ENCODE results near the gene GRID1.

Gene GRID1

GRCh38 chr10:86162696-86163400, 203.7 kb downstream of the GRID1 start:
- no peak for ATAC-seq

DNA sequence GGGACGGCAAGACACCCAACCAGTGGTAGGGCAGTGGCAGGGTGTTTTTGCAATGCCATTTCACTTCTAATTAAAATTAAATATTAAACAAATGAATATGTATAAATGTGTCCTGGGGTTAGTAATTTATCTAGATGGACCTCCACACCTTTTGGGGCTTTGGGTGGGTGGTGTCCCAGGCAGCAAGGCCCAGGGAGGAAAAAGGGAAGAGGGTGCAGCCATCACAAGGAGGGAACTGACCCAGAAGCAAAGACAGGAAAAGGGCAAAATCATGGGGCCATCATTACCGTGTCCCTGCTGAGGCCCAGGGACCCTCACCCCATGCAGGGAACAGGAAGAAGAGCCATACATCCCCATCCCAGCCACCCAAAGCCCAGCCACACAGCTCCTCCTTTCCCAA, 204.6 kb downstream of the GRID1 start:
- ATAC-seq: no peak

DNA sequence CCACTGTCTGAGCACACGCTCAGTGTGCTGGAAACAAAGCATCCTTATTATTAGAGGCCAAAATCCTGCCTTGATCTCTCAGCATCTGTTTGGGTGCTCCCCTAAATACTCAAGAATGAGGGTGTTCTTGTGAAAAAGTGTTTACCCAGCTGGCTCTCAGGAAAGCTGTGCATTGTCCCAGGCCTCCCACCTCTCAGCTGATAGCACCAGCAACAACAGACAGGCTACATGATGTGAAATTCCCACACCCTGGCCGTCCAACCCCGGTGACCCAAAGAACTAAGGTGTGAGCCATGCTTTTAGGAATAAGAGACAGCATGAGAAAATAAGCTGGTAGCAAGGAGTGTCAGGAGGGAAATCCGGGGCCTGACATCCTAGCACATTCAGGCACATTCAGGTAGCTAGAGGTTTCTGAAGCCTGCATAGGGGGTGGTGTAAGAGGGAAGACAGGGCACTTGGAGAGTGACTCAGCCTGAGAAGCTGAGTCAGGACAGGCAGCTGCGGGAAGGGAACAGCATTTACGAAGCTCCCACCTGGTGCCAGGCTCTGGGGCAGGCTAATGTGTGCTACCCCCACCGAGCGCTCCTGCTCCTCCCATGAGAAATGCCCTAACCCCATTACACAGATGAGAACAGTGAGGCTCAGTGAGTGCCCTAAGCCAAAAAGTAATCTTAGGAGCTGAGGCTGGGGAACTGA, 205.6 kb downstream of the GRID1 start:
- no peak for ATAC-seq

DNA sequence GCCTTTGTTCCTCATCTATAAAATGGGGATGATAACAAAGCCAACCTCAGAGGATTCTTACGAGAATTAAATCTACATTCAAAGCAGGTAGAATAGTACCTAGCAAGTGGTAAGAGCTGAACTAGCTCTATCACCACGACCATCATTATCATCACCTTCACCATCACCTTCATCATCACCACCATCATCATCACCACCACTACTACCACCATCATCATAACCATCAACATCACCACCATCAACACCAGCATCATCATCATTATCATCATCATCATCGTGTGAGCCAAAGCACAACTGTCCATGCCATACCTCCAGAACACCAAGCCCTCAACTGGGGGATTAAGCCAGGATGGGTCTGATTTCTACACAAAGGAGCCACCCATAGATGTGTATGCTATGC, 206.8 kb downstream of the GRID1 start:
- no peak for ATAC-seq

GRCh38 chr10:86155054-86155921, 211.3 kb downstream of the GRID1 start:
- ATAC-seq: no peak

DNA sequence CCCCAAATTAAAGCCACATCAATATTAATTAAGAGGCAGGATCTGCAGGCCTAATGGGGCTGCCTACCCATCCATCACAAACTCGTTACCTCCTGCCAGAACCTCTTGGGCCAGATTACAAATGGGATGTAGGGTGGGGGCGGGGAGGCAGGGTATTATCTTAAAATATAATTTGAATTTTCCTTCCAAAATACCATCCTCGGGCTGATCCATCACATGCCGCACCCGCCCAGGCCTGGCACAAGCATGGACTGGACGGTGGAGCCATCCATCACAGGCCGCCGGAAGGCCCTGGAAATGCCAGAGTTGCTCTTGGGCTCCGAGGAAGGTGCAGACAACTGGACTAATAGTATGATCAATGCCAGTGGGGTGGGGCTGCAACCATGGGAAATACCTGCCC, 212.8 kb downstream of the GRID1 start:
- no peak for ATAC-seq

DNA sequence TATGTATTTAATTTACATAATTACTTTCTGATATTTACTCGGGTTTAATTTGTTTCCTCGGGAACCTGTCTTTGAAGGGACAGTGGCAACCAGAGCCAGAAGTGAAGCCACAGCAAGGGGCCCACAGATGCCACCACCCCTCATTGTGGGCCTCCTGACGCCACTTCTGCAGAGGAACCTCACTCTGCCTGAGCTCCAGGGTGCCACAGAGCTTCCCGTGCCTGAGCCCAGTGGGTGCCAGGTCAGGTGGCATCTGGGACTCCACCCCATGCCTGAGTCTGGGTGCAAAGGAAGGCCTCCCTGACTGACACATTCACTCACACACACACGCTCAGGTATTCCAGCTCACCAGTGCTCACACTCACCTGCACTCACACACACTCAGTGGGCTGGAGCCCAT, 213.7 kb downstream of the GRID1 start:
- no peak for ATAC-seq

DNA sequence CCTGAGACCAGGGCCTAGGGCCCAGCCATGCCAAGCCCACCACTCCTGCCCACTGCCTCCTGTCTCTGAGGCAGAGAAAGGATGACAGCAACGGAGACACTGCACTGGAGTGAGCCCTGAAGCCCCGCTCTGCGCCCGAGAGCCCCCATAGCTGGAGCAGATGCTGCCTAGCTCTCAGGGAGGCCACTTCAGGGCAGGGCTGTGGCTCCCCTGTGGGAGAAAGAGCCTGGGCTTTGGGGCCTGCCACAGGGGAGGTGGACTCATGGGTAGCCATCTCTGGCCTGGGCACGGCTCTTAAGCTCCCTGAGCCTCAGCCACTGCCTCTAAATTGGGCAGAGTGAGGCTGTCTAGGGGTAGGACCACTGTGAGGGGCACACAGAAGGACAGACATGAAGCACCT, 214.2 kb downstream of the GRID1 start:
- no peak for ATAC-seq

DNA sequence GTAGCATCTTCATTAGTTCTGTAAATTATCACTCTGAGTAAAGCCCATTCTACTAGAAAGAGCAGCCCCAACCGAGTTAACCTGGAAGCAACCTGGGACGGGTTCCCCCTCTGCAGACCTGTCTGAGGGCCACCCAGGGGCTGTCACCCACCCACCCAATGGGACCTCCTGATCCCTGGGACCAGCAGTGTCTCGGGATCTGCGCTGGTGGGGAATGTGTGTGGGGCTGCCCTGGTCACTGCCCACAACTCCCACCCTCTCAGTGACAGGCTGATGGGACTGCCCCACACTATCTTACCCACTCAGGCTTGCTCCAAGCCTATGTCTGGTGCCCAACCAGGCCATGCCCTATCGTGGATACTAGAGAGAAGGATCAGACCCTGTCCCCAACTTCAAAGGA, 215.0 kb downstream of the GRID1 start:
- no peak for ATAC-seq

DNA sequence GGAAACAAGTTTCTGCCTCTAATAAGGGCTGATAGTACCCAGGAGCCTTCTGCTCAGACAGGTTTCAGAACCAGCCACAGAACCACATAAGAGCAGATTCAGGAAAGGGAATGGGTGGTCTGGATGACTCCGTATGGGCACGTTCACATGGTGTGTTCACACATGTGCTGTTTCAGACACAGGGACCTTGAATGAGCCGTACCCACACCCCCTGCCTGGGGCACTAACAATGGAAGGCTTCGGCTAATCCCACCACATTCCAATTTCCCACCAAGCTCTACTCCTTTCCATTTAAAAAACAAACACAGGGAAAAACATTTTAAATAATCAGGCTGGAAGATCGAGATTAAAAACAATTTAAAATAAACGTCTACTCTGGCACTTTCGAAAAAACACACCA, 217.3 kb downstream of the GRID1 start:
- no peak for ATAC-seq

DNA sequence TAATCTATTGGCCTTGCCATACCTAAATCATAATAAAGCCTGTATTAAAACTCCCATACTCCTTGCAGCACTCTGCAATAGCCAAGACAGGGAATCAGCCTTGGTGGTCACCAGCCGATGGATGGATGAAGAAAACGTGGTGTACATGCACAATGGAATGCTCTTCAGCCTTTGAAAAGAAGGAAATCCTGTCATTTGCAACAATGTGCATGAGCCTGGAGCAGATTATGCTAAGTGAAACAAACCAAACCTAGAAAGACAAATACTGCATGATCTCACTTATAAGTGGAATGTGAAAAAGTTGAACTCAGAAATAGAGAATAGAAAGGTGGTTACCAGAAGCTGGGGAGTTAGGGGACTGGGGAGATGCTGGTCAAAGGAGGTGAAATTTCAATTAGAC, 218.5 kb downstream of the GRID1 start:
- no peak for ATAC-seq

DNA sequence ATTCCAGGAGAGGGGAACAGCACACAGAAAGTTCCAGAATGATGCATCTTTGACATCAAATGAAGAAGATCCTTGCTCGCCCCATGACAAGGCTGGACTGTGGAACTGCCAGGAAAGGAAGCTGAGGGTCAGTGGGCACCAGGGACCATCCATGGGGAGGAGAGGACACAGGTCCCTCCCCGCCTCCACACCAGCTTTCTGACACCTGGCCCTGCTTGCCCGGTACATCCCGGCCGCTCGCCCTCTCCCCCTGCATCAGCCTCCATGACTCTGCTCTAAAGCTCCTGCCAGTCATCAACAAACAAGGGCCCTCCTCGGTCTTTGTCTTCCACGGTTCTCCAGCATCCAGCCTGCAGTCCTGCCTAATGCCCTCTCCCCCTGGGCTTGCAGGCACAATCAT, 222.3 kb downstream of the GRID1 start:
- no peak for ATAC-seq

DNA sequence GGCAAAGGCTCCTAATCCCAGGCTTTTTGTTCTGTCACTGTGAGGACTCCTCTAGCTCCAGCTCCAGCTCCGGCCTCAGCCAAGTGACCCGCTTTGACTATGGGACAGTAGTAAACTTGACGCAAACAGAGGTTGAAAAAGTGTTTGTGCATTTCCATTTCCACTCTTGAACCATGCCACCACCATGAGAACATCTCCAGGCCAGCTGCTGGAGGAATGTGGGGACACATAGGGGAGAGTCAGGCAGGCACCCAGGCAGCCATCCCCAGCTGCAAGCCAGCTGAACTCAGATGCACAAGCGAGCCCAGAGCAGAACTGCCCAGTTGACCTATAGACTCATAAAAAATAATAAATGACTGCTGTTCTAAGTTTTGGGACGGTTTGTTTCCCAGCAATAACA, 224.7 kb downstream of the GRID1 start:
- no peak for ATAC-seq

- ATAC-seq: no peak
Observed at GRCh38 chr10:86139066-86139657, 227.4 kb downstream of the GRID1 start.

GRCh38 chr10:86138551-86139065, 228.0 kb downstream of the GRID1 start:
- ATAC-seq: no peak

DNA sequence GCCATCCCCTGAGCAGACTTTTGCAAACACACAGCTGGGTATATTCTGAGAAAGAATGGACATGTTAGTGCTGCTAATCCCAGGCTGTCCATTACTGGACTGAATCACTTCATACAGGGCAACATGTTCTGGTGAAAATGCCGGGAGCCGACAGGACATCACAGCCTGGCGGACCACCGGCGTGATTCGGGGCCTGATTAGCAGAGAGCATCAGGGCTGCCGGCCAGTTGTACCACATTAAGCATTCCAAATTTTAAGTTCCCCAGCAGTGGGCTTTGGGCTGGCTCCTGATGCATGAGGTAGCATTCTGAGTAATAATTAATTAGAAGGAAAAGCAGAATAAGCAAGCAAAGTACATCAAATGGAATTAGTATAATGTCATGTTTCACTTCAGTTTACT, 229.0 kb downstream of the GRID1 start:
- ATAC-seq: no peak

DNA sequence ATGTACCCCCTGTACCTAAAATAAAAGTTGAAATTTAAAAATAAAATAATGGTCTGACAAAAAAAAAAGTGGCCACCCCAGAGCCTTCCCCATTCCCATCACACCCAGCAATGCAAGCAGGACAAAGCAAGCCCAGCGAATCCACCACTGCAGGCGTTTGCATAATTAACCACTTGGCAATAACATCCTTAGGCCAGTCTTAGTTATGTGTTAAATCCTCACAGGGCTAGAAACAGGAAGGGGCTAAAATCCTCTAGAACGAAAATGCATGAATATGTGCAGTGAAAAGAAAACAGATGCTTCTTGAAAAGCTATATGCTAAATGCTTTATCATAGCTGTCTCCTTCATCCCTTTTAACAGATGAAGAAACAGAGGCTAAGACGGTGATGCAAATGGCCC, 229.7 kb downstream of the GRID1 start:
- no peak for ATAC-seq

- ATAC-seq: no peak
Observed at GRCh38 chr10:86135191-86135590, 231.4 kb downstream of the GRID1 start.

DNA sequence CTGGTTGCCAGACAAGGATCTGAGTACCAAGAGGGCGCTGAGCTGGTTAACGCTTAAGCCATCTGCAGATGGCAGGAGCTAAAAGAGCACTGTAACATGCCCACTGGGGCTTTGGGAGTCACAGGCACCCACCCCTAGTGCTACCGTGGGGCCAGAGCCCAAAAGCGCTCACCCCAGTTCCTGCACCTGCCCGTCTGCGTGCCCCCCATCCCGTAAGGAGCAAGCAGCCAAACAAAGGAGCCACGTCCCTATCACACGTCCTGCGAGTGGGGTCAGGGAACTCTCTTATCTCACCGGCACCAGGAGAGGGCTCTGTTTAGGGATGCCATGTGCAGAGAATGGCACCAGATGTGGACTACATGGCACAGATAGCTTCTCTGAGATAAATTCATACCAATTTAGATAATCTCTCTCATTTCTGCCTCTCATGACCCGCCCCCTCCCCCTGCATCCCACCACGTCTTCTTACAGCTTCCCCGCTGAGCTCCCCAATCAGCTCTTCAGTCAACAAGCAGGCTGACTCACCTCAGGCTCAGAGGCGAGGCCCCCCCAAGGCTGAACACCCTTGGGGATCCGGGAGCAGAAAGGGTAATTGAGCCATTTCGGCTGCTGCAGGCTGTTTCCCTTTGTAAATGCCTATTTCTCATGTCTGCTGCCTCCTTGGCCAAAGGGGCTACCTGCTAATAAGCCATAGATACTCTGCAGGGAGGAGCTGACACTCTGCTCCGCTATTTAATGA, 235.7 kb downstream of the GRID1 start:
- no peak for ATAC-seq

- ATAC-seq: no peak
Observed at GRCh38 chr10:86130041-86130440, 236.6 kb downstream of the GRID1 start.

GRCh38 chr10:86128360-86128759, 238.2 kb downstream of the GRID1 start:
- no peak for ATAC-seq

- ATAC-seq: no peak
Observed at GRCh38 chr10:86127274-86127819, 239.2 kb downstream of the GRID1 start.

Data from activated CD4-positive, CD25-positive, alpha-beta regulatory T cell treated with anti-CD3 and anti-CD28 coated beads, Interleukin-2, amount 50 U/mL, for 24 hours (primary cell).